ENCODE results near the gene PRAMEF20.

Gene PRAMEF20

DNA sequence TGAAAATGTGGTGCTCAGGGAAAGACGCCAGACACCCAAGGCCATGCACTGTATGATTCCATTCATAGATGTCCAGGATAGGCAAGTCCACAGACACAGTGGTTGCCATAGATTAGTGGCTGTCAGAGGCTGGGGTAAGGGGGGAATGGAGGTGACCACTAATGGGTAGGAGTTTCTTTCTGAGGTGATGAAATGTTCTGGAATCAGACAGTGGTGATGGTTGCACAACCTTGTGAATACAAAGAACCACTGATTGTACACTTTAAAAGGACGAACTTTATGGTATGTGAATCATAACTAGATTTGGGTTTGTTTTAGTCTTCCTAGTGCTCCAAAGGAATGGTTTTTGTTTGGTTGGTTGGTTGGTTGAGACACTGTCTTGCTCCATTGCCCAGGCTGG, 51.7 kb downstream of the PRAMEF20 start:
- in situ Hi-C loops (cut with HindIII; ENCODE audit: low sequenced_read_pairs), result no loop called here

DNA sequence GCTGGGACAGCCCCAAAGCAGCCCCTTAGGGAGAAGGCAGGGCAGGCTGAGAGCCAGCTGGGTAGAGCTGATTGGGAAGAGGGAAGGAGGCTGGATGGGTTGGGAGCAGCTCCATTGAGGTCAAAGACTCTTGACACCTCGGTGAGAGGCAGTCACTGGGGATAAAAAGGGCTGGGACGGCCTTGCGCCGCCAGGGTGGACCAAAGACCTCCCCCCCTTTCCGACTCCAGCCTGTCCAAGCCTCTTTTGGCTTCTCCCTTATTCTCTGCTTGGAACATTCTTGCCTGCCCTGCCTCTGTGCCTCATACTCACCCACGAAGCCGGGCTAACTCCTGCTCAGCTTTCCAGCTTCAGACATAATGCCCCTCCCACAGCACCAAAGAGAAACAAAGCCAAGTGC, 52.4 kb downstream of the PRAMEF20 start:
- in situ Hi-C loops (cut with HindIII; ENCODE audit: low sequenced_read_pairs), result no loop called here

DNA sequence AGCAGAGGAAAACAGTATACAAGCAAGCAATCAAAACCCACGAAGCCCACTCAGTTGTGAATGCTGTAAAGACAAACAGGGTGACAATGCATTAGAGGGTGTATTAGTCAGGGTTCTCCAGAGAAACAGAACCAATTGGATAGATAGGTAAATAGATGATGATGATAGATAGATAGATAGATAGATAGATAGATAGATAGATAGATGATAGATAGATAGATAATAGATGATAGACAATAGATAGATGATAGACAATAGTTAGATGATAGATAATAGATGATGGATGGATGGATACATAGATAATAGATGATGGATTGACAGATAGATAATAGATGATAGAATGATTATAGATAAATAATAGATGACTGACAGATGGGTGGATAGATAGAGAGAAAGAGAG, 55.3 kb downstream of the PRAMEF20 start:
- in situ Hi-C loops (cut with HindIII; ENCODE audit: low sequenced_read_pairs), result no loop called here

DNA sequence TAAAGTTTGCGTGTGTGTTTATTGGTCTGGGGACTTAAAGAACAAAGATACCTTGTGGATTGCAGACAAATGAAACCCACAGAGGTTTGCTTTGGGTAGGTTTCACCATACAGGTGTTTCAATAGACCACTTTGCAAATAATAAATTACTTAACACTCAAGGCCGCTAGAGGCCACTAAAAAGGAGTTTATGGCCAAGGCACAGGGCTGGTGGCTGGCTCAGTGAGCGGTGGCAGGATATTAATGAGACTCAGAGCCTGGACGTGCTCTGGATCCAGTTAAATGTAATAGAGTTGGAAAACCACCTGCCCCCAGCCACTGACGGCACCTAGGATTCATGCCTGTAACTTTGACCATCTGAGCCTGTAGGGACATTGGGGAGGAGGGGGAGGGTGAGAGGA, 59.1 kb downstream of the PRAMEF20 start:
- in situ Hi-C loops (cut with HindIII; ENCODE audit: low sequenced_read_pairs), result no loop called here

Data from endothelial cell of hepatic sinusoid (primary cell).